GM21717 (cell line): ENCODE results near the gene SESTD1.
"Not testable (repeated sequence)": the region's sequence is repeated elsewhere in the genome, so short reads cannot be mapped to it uniquely, and the experiment has no call there.

Experiments
- ATAC-seq: cut with Tn5 transposase; IDR thresholded peaks from one replicate; pipeline ENCODE4 v1.9.1; 2021; ENCODE audit warnings: mild to moderate bottlenecking, moderate library complexity; ENCODE audit not compliant: unreplicated experiment

SESTD1 gene

DNA sequence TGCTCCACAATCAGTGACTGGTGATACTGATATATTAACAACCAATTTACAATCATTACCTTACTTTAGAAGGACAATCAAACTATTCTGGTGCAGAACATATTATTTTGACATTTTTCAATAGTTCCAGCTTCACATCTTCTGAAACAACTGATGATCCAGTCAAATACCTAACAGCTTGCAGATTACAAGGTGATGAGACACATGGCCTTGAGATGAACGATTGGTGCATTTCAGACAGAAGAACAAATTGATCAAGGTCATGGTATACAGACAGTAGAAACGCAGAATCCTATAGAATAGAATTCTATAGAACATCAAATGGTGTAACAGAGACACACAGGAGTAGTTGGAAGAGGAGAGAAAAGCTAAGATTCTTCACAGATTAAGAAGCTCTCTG lies 24.8 kb downstream of the SESTD1 start:
- no peak for ATAC-seq

DNA sequence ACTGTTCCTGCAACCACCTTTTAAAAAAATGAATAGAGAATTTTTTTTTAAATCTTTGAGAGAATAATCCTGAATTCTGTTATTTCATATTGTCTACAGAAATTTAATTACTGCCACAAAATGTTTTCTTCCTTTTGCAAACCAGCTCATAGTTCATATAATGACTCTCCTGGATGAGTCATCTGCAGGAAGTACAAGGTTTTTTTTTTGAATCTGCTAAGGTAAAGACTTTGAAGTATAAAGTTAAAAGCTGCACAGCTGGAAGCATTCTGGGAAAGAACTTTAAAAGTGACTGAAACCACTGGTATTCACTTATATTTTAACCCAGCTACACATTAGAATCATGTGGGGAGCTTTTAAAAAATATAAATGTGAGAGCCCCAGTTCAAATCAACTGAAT lies 25.4 kb downstream of the SESTD1 start:
- ATAC-seq: peak; percentile 72

- ATAC-seq: no peak
These were observed 26.6 kb downstream of the SESTD1 start for GRCh38 chr2:179238027-179238426.

GRCh38 chr2:179237209-179237946 lies 27.3 kb downstream of the SESTD1 start:
- no peak for ATAC-seq

GRCh38 chr2:179235463-179236108 lies 29.0 kb downstream of the SESTD1 start:
- ATAC-seq: no peak

GRCh38 chr2:179234658-179235240 lies 29.9 kb downstream of the SESTD1 start:
- no peak for ATAC-seq

DNA sequence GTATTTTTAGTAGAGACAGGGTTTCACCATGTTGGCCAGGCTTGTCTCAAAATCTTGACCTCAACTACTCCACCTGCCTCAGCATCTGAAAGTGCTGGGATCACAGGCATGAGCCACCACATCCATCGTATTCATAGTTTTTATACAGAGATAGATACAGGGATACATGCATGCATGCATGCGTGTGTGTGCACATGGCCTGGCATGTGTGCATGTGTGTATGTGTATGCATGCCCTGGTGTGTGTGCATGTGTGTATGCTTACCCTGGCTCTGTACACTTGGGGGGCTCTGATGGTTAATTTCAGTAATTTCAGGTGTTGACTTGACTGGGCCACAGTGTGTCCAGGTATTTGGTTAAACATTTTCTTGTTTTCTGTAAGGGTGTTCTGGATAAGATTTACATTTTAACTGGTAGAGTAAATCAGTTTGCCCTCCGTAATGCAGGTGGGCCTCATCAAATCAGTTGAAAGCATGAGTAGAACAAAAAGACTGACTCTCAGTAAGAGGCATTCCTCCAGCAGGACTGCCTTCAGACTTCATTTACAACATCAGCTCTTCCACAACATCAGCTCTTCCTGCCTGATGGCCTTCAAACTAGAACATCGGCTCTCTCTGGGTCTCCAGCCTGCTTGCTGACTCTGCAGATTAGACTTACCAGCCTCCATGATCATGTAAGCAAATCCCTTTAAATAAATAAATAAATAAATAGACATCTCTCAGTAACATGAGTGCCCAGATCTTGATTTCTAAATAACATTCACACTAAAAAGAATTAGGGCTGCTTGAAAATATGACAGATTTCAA lies 30.8 kb downstream of the SESTD1 start:
- ATAC-seq: no peak

- no peak for ATAC-seq
These were observed 31.5 kb downstream of the SESTD1 start for GRCh38 chr2:179233083-179233490.

DNA sequence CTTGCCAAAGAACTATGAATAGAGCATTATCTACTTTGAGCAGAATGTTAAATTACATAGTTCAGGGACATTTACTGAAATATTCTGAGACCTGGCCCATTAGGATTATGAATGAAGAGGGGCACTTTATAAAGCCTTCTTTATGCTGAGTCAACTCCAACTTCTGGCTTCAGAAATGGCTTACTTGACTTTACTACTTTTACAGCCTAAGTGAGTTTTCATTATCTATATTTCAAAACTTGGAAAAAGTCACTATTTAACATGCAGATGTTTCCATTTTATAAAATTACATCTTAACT lies 37.7 kb downstream of the SESTD1 start:
- no peak for ATAC-seq

GRCh38 chr2:179226203-179226960 lies 38.2 kb downstream of the SESTD1 start:
- ATAC-seq: no peak

DNA sequence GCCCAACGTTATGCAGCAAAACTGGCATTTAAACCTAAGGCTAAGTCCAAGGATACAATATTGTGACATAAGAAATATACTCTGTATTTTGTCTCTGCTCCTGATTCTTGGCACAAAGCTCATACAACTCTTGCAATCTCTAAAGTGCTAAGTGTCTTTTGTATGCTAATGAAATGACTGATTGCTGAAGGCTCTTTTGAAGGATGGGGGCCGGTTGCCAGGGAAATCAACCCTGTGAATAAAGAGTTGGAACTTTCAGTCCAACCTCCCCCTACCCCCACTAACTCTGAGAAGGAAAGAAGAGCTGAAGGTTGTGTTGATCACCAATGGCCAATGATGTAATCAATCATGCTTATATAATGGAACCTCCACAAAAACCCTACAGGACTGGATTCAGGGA lies 40.3 kb downstream of the SESTD1 start:
- no peak for ATAC-seq

- no peak for ATAC-seq
These were observed 42.6 kb downstream of the SESTD1 start for GRCh38 chr2:179222076-179222475.

DNA sequence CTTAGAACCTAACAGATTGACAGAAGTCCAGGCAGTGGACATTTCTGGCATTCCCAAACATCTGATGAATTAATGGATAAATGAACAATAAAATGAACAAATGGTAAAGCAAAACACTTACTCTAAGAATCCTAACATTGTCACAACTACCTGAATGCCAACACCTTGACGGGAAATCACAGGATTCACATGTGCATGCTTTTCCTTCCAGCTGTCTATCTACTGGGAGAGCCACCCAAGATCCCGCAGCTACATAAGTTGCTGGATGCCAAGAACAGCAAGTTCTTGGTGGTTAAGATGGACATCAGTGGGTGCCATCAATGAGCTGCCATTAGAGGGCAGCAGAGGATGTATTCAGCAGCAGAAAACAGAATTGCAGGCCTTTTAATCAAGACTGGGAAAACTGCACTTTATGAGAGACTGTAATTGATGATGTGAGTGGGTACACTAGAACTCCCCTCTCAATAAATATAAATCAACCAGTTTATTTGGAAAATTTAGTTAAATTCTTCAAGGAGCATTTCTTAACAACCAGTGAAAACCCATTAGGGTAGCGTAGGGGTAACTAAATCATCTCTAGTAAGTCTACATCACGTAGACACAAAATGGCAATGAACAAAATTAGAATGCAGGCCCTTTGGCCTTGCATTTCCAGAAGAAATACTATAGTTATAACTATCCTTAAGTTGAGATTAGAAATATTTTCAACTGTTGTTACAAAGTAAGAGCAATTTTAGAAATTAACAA lies 45.6 kb downstream of the SESTD1 start:
- ATAC-seq: peak; percentile 91

- ATAC-seq: not testable (repeated sequence)
These were observed 50.0 kb downstream of the SESTD1 start for GRCh38 chr2:179214671-179215070.

- no peak for ATAC-seq
These were observed 53.3 kb downstream of the SESTD1 start for GRCh38 chr2:179211355-179211754.

DNA sequence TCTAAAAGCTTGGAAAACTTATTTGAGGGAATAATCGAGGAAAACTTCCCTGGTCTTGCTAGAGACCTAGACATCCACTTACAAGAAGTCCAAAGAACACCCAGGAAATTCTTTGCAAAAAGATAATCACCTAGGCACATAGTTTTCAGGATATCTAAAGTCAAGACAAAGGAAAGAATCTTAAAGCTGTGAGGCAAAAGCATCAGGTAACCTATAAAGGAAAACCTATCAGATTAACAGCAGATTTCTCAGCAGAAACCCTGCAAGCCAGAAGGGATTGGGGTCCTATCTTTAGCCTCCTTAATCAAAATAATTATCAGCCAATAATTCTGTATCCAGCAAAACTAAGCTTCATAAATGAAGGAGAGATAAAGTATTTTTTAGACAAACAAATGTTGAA lies 56.4 kb downstream of the SESTD1 start:
- ATAC-seq: not testable (repeated sequence)

GRCh38 chr2:179207047-179207446 lies 57.6 kb downstream of the SESTD1 start:
- no peak for ATAC-seq

GRCh38 chr2:179201869-179202268 lies 62.8 kb downstream of the SESTD1 start:
- ATAC-seq: no peak

DNA sequence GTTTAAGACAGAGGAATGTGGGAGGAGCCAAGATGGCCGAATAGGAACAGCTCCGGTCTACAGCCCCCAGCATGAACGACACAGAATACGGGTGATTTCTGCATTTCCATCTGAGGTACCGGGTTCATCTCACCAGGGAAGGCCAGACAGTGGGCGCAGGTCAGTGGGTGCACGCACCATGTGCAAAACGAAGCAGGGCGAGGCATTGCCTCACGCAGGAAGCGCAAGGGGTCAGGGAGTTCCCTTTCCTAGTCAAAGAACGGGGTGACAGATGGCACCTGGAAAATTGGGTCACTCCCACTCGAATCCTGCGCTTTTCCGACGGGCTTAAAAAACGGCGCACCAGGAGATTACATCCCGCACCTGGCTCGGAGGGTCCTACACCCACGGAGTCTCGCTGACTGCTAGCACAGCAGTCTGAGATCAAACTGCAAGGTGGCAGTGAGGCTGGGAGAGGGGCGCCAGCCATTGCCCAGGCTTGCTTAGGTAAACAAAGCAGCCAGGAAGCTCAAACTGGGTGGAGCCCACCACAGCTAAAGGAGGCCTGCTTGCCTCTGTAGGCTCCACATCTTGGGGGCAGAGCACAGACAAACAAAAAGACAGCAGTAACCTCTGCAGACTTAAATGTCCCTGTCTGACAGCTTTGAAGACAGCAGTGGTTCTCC lies 68.6 kb downstream of the SESTD1 start:
- ATAC-seq: not testable (repeated sequence)

GRCh38 chr2:179195141-179195540 lies 69.5 kb downstream of the SESTD1 start:
- ATAC-seq: no peak
